Erythroblast (primary cell): ENCODE data around the gene TICRR.

Source experiments
- GATA1 ChIP-seq: IDR thresholded peaks from 2 replicates; pipeline ENCODE4 v1.6.1; 2011; ENCODE audit warnings: low read depth, mild to moderate bottlenecking, control low read depth, low read length, moderate library complexity
- POLR2A ChIP-seq: IDR thresholded peaks from 2 replicates; pipeline ENCODE4 v1.6.1; 2011; ENCODE audit warnings: mild to moderate bottlenecking, low read length

DNA sequence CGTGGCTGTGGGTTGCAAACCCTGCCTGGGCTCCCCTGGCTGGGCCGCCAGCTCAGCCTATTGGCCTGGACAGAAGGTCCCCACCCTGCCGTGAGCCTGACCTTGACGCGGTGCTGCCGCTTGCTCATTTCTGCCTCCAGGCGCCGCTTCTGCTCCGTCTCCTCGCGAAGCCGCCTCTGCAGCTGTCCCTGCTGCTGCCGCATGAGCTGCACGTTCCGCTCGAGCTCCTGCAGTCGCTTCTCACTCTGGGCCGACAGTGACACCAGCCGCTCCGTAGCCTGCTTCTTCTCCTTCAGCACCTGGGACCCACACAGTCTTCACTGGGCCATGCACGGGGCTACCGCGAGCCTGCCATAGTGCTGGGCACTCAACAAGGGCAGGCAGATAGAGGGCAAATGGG lies 58.3 kb downstream of the TICRR start:
- TF ChIP-seq POLR2A (no peak), GATA1 (no peak)
